Measurements from ENCODE around the gene INAFM1.

The INAFM1 gene

GRCh38 chr19:47266401-47266941, 8.2 kb upstream of the INAFM1 start:
- Histone ChIP-seq H3K36me3 (peaks cover 77% of the 10 kb centered on the region), H3K27me3 (ENCODE audit: insufficient read depth, low read depth, severe bottlenecking) (no peaks in the 10 kb centered on the region), H3K27ac (no peak overlapping the region), H3K4me3 (ENCODE audit: low read depth, low read length) (no peak overlapping the region), H3K9me3 (ENCODE audit: severe bottlenecking) (no peaks in the 10 kb centered on the region)
- DNase-seq = no peak
- no peak for TF ChIP-seq CTCF (IDR thresholded peaks at IDR 0.05; ENCODE audit: low read depth, low read length)

- TF ChIP-seq CTCF (IDR thresholded peaks at IDR 0.05; ENCODE audit: low read depth, low read length) = no peak
- DNase-seq = peak; percentile 76
- H3K36me3 ChIP-seq = peaks cover 78% of the 10 kb centered on the region
Observed at GRCh38 chr19:47267350-47267759, 7.3 kb upstream of the INAFM1 start.

GRCh38 chr19:47268028-47268427, 6.7 kb upstream of the INAFM1 start:
- H3K27me3 ChIP-seq (ENCODE audit: insufficient read depth, low read depth, severe bottlenecking) = no peaks in the 10 kb centered on the region
- H3K27ac ChIP-seq = no peak overlapping the region
- no peaks in the 10 kb centered on the region for H3K9me3 ChIP-seq (ENCODE audit: severe bottlenecking)
- H3K36me3 ChIP-seq = peaks cover 73% of the 10 kb centered on the region
- no peak for DNase-seq
- no peak for TF ChIP-seq CTCF (IDR thresholded peaks at IDR 0.05; ENCODE audit: low read depth, low read length)
- no peak overlapping the region for H3K4me3 ChIP-seq (ENCODE audit: low read depth, low read length)

More at GRCh38 chr19:47267350-47267759, 7.3 kb upstream of the INAFM1 start:
- Histone ChIP-seq H3K27me3 (ENCODE audit: insufficient read depth, low read depth, severe bottlenecking) (no peaks in the 10 kb centered on the region), H3K4me3 (ENCODE audit: low read depth, low read length) (no peak overlapping the region), H3K27ac (0 out of 2 replicates have a peak overlapping the region, but pooled peaks have one; percentile 31), H3K9me3 (ENCODE audit: severe bottlenecking) (no peaks in the 10 kb centered on the region)

GRCh38 chr19:47269596-47269995, 5.1 kb upstream of the INAFM1 start:
- no peak for DNase-seq
- Histone ChIP-seq H3K9me3 (ENCODE audit: severe bottlenecking) (no peaks in the 10 kb centered on the region), H3K27me3 (ENCODE audit: insufficient read depth, low read depth, severe bottlenecking) (no peaks in the 10 kb centered on the region), H3K36me3 (peaks cover 59% of the 10 kb centered on the region), H3K27ac (no peak overlapping the region; the same call in 1 of the 2 replicates), H3K4me3 (ENCODE audit: low read depth, low read length) (no peak overlapping the region)
- no peak for TF ChIP-seq CTCF (IDR thresholded peaks at IDR 0.05; ENCODE audit: low read depth, low read length)

GRCh38 chr19:47270408-47270807, 4.3 kb upstream of the INAFM1 start:
- Histone ChIP-seq H3K27ac (peak overlapping the region; percentile 95), H3K36me3 (peaks cover 56% of the 10 kb centered on the region), H3K27me3 (ENCODE audit: insufficient read depth, low read depth, severe bottlenecking) (no peaks in the 10 kb centered on the region), H3K9me3 (ENCODE audit: severe bottlenecking) (no peaks in the 10 kb centered on the region), H3K4me3 (ENCODE audit: low read depth, low read length) (no peak overlapping the region)
- TF ChIP-seq CTCF (IDR thresholded peaks at IDR 0.05; ENCODE audit: low read depth, low read length) = no peak
- no peak for DNase-seq

GRCh38 chr19:47271949-47272348, 2.7 kb upstream of the INAFM1 start:
- Histone ChIP-seq H3K9me3 (ENCODE audit: severe bottlenecking) (no peaks in the 10 kb centered on the region), H3K36me3 (peaks cover 49% of the 10 kb centered on the region), H3K27me3 (ENCODE audit: insufficient read depth, low read depth, severe bottlenecking) (no peaks in the 10 kb centered on the region), H3K4me3 (ENCODE audit: low read depth, low read length) (peak overlapping the region; percentile 94), H3K27ac (peak overlapping the region; percentile 95)
- TF ChIP-seq CTCF (IDR thresholded peaks at IDR 0.05; ENCODE audit: low read depth, low read length) = no peak
- DNase-seq = no peak

Measured in WERI-Rb-1 (cell line).